ENCODE data around the gene TOP2B. TPM values are rescaled to one million over a fixed set of nuclear protein-coding genes. Genes with fewer than 3 reads are reported as not detected.

TOP2B gene
- total and polyA plus RNA-seq, 7 donors: 39.3 to 84.8 (median 66.2) TPM

GRCh38 chr3:25581335-25581734 lies 83.4 kb downstream of the TOP2B start:
- H3K36me3 ChIP-seq (ENCODE audit: insufficient read depth in 1 of 2, low read depth in 1 of 2): peaks cover 0 to 7% of the 10 kb centered on the region in 2 donors
- no peak overlapping the region for H3K27ac ChIP-seq
- intact Hi-C loops (cut with DNase I): loop anchor here in 1 of 2 donors (10.0 kb wide), 1 partner anchor 547 kb away; no protein-coding TSS in a partner anchor
- no peaks in the 10 kb centered on the region for H3K27me3 ChIP-seq (ENCODE audit: insufficient read depth in 3 of 3, low read length in 2 of 3)
- ATAC-seq: no peak
- H3K4me1 ChIP-seq: no peaks in the 10 kb centered on the region
- WGBS, 3 donors: 97 to 99% (median 98%) methylated on average over 7 of the region's 7 CpGs
- TF ChIP-seq CTCF (IDR thresholded peaks at IDR 0.05): no peak
- H3K9me3 ChIP-seq: no peaks in the 10 kb centered on the region
- DNase-seq: no peak
- no peak overlapping the region for H3K4me3 ChIP-seq

- Histone ChIP-seq H3K4me1 (no peaks in the 10 kb centered on the region), H3K27me3 (ENCODE audit: insufficient read depth in 3 of 3, low read length in 2 of 3) (no peaks in the 10 kb centered on the region), H3K27ac (no peak overlapping the region), H3K9me3 (no peaks in the 10 kb centered on the region), H3K4me3 (no peak overlapping the region), H3K36me3 (ENCODE audit: insufficient read depth in 1 of 2, low read depth in 1 of 2) (peaks cover 0 to 7% of the 10 kb centered on the region in 2 donors)
- no peak for DNase-seq
- 89 to 94% (median 91%) methylated on average over 8 of the region's 8 CpGs for WGBS, 3 donors
- intact Hi-C loops (cut with DNase I): loop anchor here in 1 of 2 donors (10.0 kb wide), 1 partner anchor 546 kb away; no protein-coding TSS in a partner anchor
- TF ChIP-seq CTCF (IDR thresholded peaks at IDR 0.05): no peak
- no peak for ATAC-seq
Measured at GRCh38 chr3:25580534-25580933, 84.2 kb downstream of the TOP2B start.

DNA sequence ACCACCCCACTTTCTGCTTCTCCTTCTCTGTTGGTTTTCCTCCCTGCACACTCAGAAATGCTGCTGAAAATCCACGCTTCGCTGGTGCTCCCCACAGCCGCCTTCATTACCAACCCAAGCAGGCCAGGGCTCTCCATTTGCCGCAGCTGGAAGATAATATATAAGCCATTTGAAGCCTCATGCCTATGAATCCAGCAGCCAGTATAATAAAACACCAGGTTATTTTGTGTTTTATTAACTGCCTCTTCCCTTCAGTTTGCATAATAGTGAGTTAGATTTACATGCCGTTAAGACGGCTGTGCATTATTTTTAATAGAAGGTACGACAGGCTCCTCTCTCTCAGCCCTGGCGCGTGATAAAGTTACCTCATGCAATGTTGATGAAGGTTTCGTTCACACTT lies 86.6 kb downstream of the TOP2B start:
- TF ChIP-seq CTCF (IDR thresholded peaks at IDR 0.05): no peak
- DNase-seq (no peak), ATAC-seq (no peak)
- H3K27ac ChIP-seq: no peak overlapping the region
- H3K27me3 ChIP-seq (ENCODE audit: insufficient read depth in 3 of 3, low read length in 2 of 3): no peaks in the 10 kb centered on the region
- WGBS, 3 donors: 95 to 97% (median 96%) methylated on average over 10 of the region's 10 CpGs
- peaks cover 9% of the 10 kb centered on the region for H3K4me1 ChIP-seq
- intact Hi-C loops (cut with DNase I): loop anchor here (5.0 to 10.0 kb wide), 2 partner anchors 131 to 143 kb away; no protein-coding TSS in a partner anchor
- H3K9me3 ChIP-seq: no peaks in the 10 kb centered on the region
- no peak overlapping the region for H3K4me3 ChIP-seq
- peaks cover 0 to 3% of the 10 kb centered on the region in 2 donors for H3K36me3 ChIP-seq (ENCODE audit: insufficient read depth in 1 of 2, low read depth in 1 of 2)

- Histone ChIP-seq H3K4me1 (peaks cover 10% of the 10 kb centered on the region), H3K27ac (no peak overlapping the region), H3K9me3 (no peaks in the 10 kb centered on the region), H3K36me3 (ENCODE audit: insufficient read depth in 1 of 2, low read depth in 1 of 2) (no peaks in the 10 kb centered on the region), H3K27me3 (ENCODE audit: insufficient read depth in 3 of 3, low read length in 2 of 3) (no peaks in the 10 kb centered on the region), H3K4me3 (no peak overlapping the region)
- intact Hi-C loops (cut with DNase I): loop anchor here (5.0 to 10.0 kb wide), 2 partner anchors 130 to 142 kb away; no protein-coding TSS in a partner anchor
- DNase-seq (no peak), ATAC-seq (no peak)
- 81 to 94% (median 85%) methylated on average over 15 of the region's 15 CpGs for WGBS, 3 donors
- no peak for TF ChIP-seq CTCF (IDR thresholded peaks at IDR 0.05)
Measured at GRCh38 chr3:25576831-25577454, 87.8 kb downstream of the TOP2B start.

All from psoas muscle (tissue), 8 donors.